ENCODE measurements around the gene SLC25A44. TPM values are rescaled to one million over a fixed set of nuclear protein-coding genes. Genes with fewer than 3 reads are reported as not detected.
A peak's percentile ranks its signal among the peaks of the same experiment; 100 is the strongest.

SLC25A44 gene
- total RNA-seq (2014; rRNA removed) (28.1 and 33.1 TPM in 2 replicates), Bru-seq, nascent RNA (percentile 82 among the genes with signal in this experiment), BruChase-seq, experiment 1, labeled RNA remaining after a 6-hour chase (percentile 94 among the genes with signal in this experiment), BruChase-seq, experiment 2, labeled RNA remaining after a 2-hour chase (percentile 92 among the genes with signal in this experiment)
- long read RNA-seq, full-length matches to known transcripts, result 29 of 78 reads
- long read RNA-seq, partial matches to known transcripts, result 42 of 78 reads
- long read RNA-seq, other reads (novel, unspliced or antisense), result 7 of 78 reads

- intact Hi-C loops (cut with micrococcal nuclease), result loop anchor here (1.0 kb wide), 1 partner anchor 47 kb away; no protein-coding TSS in a partner anchor
- peak within 1 kb of the TSS; percentile 90 for H3K4me2 ChIP-seq (ENCODE audit: low read length)
- DNase-seq, result peak; percentile 100
- TF ChIP-seq EZH2 (IDR thresholded peaks at IDR 0.05; ENCODE audit: low read length, unreplicated experiment), result no peak
- no peak for TF ChIP-seq EZH2phosphoT487 (IDR thresholded peaks at IDR 0.05; ENCODE audit: borderline replicate concordance, low read length)
- peak; percentile 43 for TF ChIP-seq CTCF (conservative IDR thresholded peaks at IDR 0.05; ENCODE audit: low read depth, low read length)
- TSS peak; percentile 91 for BruUV-seq (replicated peaks)
- peak within 1 kb of the TSS; percentile 87 for H3K4me3 ChIP-seq (ENCODE audit: low read length)
- H3K9me2 ChIP-seq (replicated peaks; ENCODE audit: low read length), result no peaks in the 10 kb centered on the region
- peak within 1 kb of the TSS; percentile 82 for H3K9ac ChIP-seq (ENCODE audit: low read length)
- peak within 1 kb of the TSS; percentile 67 for H3K27ac ChIP-seq (ENCODE audit: low read length)
- H3K4me1 ChIP-seq (ENCODE audit: insufficient read depth, low read length), result peaks cover 6% of the 10 kb centered on the region
- CTCF ChIA-PET, result interaction anchor here (0.7 to 1.5 kb wide), 2 partner anchors 31 to 113 kb away, joined by 3 to 17 read pairs; no protein-coding TSS in a partner anchor
- no peaks in the 10 kb centered on the region for H3F3A ChIP-seq (ENCODE audit: low read length, unreplicated experiment)
- ATAC-seq, result peak; percentile 98
- no peaks in the 10 kb centered on the region for H3K27me3 ChIP-seq (ENCODE audit: low read length)
- POLR2A ChIA-PET (ENCODE audit: unreplicated experiment), result interaction anchor here (0.5 to 2.0 kb wide), 6 partner anchors 19 to 231 kb away, joined by 3 to 13 read pairs (median 4); partner anchors contain the start of genes PMF1 and SEMA4A
- H4K20me1 ChIP-seq (ENCODE audit: low read length), result no peaks in the 10 kb centered on the region; the same call in 1 of the 2 replicates
- H3K9me3 ChIP-seq (ENCODE audit: low read length), result no peaks in the 10 kb centered on the region
- H3K79me2 ChIP-seq (ENCODE audit: low read length), result peaks cover 53% of the 10 kb centered on the region
- peak within 1 kb of the TSS; percentile 86 for H2AFZ ChIP-seq (ENCODE audit: low read length)
- H3K36me3 ChIP-seq (ENCODE audit: low read depth, low read length), result peaks cover 7% of the 10 kb centered on the region; the same call in 1 of the 2 replicates
Observed at GRCh38 chr1:156193488-156194299, at the start of gene SLC25A44. Gene SLC25A44, plus strand, starts transcription at chr1:156194104. Its CDS starts 5,744 bp downstream, at chr1:156199848.

GRCh38 chr1:156144742-156145141 lies 49.2 kb upstream of the SLC25A44 start:
- CTCF ChIA-PET, result interaction anchor here (1.1 kb wide), 2 partner anchors 80 to 175 kb away, joined by 5 to 10 read pairs; no protein-coding TSS in a partner anchor
- Histone ChIP-seq H3K4me3 (ENCODE audit: low read length) (no peak overlapping the region), H3K36me3 (ENCODE audit: low read depth, low read length) (peaks cover 8% of the 10 kb centered on the region; the same call in 1 of the 2 replicates), H3K27ac (ENCODE audit: low read length) (no peak overlapping the region), H4K20me1 (ENCODE audit: low read length) (no peaks in the 10 kb centered on the region), H3K9me2 (replicated peaks; ENCODE audit: low read length) (no peaks in the 10 kb centered on the region), H3K27me3 (ENCODE audit: low read length) (no peaks in the 10 kb centered on the region), H3K9ac (ENCODE audit: low read length) (no peak overlapping the region), H2AFZ (ENCODE audit: low read length) (no peak overlapping the region), H3K9me3 (ENCODE audit: low read length) (no peaks in the 10 kb centered on the region), H3K4me1 (ENCODE audit: insufficient read depth, low read length) (peaks cover 15% of the 10 kb centered on the region), H3K4me2 (ENCODE audit: low read length) (no peak overlapping the region), H3K79me2 (ENCODE audit: low read length) (no peaks in the 10 kb centered on the region), H3F3A (ENCODE audit: low read length, unreplicated experiment) (peaks cover 14% of the 10 kb centered on the region)
- ATAC-seq, result no peak
- no TSS peak for BruUV-seq (replicated peaks)
- TF ChIP-seq EZH2 (IDR thresholded peaks at IDR 0.05; ENCODE audit: low read length, unreplicated experiment) (no peak), EZH2phosphoT487 (IDR thresholded peaks at IDR 0.05; ENCODE audit: borderline replicate concordance, low read length) (no peak), CTCF (conservative IDR thresholded peaks at IDR 0.05; ENCODE audit: low read depth, low read length) (no peak)
- intact Hi-C loops (cut with micrococcal nuclease), result loop anchor here (10.0 kb wide), 1 partner anchor 170 kb away; no protein-coding TSS in a partner anchor
- POLR2A ChIA-PET (ENCODE audit: unreplicated experiment), result interaction anchor here (0.6 kb wide), 1 partner anchor 49 kb away, joined by 5 read pairs; no protein-coding TSS in a partner anchor
- no peak for DNase-seq

All from PC-3 (cell line).